Mesothelial cell of epicardium (in vitro differentiated cells): Measurements from ENCODE around the gene GDE1. TPM values are rescaled to one million over a fixed set of nuclear protein-coding genes. Genes with fewer than 3 reads are reported as not detected.

Experiments
- DNase-seq, 2 experiments: peaks; one replicate each; pipeline ENCODE4 v3.0.0; 2021; ENCODE audit warnings: low spot score in 2 of 2; ENCODE audit not compliant: unreplicated experiment in 2 of 2
- H3K27ac Mint-ChIP-seq: 2 replicates; pipeline ENCODE4 v1.8.0; 2021; ENCODE audit warnings: mixed read lengths
- H3K27me3 Mint-ChIP-seq: 2 replicates; pipeline ENCODE4 v1.8.0; 2021; ENCODE audit warnings: low read depth, mixed read lengths
- H3K36me3 Mint-ChIP-seq: 2 replicates; pipeline ENCODE4 v1.8.0; 2021; ENCODE audit warnings: mixed read lengths
- H3K4me1 Mint-ChIP-seq: 2 replicates; pipeline ENCODE4 v1.8.0; 2021; ENCODE audit warnings: mixed read lengths
- H3K4me3 Mint-ChIP-seq: 2 replicates; pipeline ENCODE4 v1.8.0; 2021; ENCODE audit warnings: mild to moderate bottlenecking, moderate library complexity, mixed read lengths
- H3K9me3 Mint-ChIP-seq: 2 replicates; pipeline ENCODE4 v1.8.0; 2021; ENCODE audit warnings: mixed read lengths
- total RNA-seq: library from RNA; stranded (reverse); gene quantifications from 3 replicates; pipeline ENCODE4 v1.2.1, GENCODE V29; 2021
- TF ChIP-seq, protein P1 (sequence below): fragments of 200-600 bp; sonication (generic); IDR thresholded peaks from one replicate; pipeline ENCODE4 v1.5.0; 2021; ENCODE audit warnings: antibody characterized with exemption; ENCODE audit not compliant: unreplicated experiment

Gene GDE1
- total RNA-seq, 1 donor from 2014 or later, result 42.7 TPM

GRCh38 chr16:19542138-19542821, 20.4 kb upstream of the GDE1 start:
- Mint-ChIP-seq H3K27ac (peak overlapping the region; percentile 71), H3K4me3 (no peak overlapping the region), H3K36me3 (peaks cover 31% of the 10 kb centered on the region), H3K9me3 (no peaks in the 10 kb centered on the region), H3K4me1 (peaks cover 15% of the 10 kb centered on the region), H3K27me3 (no peaks in the 10 kb centered on the region)
- TF ChIP-seq, protein P1, sequence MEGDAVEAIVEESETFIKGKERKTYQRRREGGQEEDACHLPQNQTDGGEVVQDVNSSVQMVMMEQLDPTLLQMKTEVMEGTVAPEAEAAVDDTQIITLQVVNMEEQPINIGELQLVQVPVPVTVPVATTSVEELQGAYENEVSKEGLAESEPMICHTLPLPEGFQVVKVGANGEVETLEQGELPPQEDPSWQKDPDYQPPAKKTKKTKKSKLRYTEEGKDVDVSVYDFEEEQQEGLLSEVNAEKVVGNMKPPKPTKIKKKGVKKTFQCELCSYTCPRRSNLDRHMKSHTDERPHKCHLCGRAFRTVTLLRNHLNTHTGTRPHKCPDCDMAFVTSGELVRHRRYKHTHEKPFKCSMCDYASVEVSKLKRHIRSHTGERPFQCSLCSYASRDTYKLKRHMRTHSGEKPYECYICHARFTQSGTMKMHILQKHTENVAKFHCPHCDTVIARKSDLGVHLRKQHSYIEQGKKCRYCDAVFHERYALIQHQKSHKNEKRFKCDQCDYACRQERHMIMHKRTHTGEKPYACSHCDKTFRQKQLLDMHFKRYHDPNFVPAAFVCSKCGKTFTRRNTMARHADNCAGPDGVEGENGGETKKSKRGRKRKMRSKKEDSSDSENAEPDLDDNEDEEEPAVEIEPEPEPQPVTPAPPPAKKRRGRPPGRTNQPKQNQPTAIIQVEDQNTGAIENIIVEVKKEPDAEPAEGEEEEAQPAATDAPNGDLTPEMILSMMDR, result no peak
- DNase-seq, result no peak

DNA sequence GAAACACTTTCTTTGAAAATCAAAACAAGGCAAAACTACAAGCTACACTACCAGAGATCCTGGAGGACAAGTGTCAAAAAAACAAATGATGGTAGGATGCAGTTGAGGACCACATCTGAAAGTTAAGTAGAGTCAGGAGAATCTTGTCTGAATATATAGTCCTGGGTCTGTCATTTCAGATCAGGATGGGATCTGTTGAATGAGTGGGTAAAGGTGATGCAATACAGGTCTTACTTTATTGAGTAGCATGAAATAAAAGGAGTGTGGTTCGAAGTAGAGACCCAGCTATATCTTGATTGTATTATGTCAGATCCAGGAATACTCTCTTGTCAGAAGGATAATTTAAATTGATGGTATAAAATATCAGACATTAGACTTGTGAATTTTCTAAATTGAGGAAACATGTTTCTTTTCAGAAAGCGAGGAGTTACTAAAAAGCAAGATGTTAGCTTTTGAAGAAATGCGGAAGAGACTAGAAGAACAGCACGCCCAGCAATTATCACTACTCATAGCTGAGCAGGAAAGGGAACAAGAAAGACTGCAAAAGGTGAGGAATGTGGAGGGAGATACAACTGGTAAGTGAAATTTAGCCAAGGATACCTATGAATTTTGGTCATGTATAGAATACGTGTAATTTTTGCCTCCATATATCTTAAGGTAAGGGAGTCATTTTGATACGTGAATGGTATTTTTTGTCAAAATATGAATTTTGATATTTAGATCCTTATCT, 18.5 kb upstream of the GDE1 start:
- no peak overlapping the region for H3K27ac Mint-ChIP-seq
- H3K36me3 Mint-ChIP-seq, result peaks cover 31% of the 10 kb centered on the region

DNA sequence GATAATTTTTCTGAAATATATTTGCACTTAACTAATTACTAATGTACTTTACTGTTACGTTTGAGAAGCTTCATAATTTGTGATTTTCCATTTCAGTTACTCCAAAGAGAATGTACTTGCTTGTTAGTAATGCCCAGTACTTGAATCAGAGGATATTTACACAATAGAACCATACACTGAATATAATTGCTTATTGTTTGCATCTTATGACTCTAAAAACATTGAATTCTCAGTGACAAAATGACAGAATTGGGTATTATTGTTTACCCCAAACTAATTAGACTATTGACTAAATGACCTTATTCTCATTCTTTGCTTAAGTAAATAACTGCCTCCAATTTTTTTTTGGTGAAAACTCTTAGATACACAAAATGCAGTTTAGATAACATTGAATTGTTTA, 10.7 kb upstream of the GDE1 start:
- no peaks in the 10 kb centered on the region for H3K9me3 Mint-ChIP-seq
- H3K36me3 Mint-ChIP-seq, result peaks cover 15% of the 10 kb centered on the region
- no peaks in the 10 kb centered on the region for H3K4me1 Mint-ChIP-seq
- no peak overlapping the region for H3K27ac Mint-ChIP-seq
- no peak for DNase-seq
- TF ChIP-seq, protein P1, result no peak
- H3K27me3 Mint-ChIP-seq, result no peaks in the 10 kb centered on the region
- no peak overlapping the region for H3K4me3 Mint-ChIP-seq

More for the DNA sequence above, 18.5 kb upstream of the GDE1 start:
- DNase-seq, result no peak
- no peaks in the 10 kb centered on the region for H3K27me3 Mint-ChIP-seq
- TF ChIP-seq, protein P1, result no peak
- peaks cover 15% of the 10 kb centered on the region for H3K4me1 Mint-ChIP-seq
- H3K9me3 Mint-ChIP-seq, result no peaks in the 10 kb centered on the region
- no peak overlapping the region for H3K4me3 Mint-ChIP-seq

DNA sequence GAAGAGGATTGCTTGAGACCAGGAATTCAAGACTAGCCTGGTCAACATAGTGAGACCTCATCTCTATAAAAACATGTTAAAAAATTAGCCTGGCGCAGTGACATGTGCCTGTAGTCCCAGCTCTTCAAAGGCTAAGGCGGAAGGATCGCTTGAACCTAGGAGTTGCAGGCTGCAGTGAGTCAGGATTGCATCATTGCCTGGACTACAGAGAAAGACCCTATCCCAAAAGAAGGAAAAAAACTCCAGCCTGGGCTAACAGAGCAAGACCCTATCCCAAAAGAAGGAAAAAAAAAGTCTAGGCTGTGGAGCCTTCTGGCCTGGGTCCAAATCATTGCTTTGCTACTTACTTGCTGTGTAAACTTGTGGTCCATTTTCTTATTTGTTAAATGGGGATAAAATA, 6.8 kb upstream of the GDE1 start:
- H3K4me3 Mint-ChIP-seq, result no peak overlapping the region
- H3K27me3 Mint-ChIP-seq, result no peaks in the 10 kb centered on the region
- no peak overlapping the region for H3K27ac Mint-ChIP-seq
- H3K9me3 Mint-ChIP-seq, result no peaks in the 10 kb centered on the region
- DNase-seq, result no peak
- peaks cover 11% of the 10 kb centered on the region for H3K36me3 Mint-ChIP-seq
- TF ChIP-seq, protein P1, result no peak
- H3K4me1 Mint-ChIP-seq, result peaks cover 13% of the 10 kb centered on the region

- H3K4me3 Mint-ChIP-seq, result no peak overlapping the region
- no peak for DNase-seq
- TF ChIP-seq, protein P1, result no peak
- peaks cover 17% of the 10 kb centered on the region for H3K4me1 Mint-ChIP-seq
- H3K27ac Mint-ChIP-seq, result no peak overlapping the region
- no peaks in the 10 kb centered on the region for H3K27me3 Mint-ChIP-seq
- H3K36me3 Mint-ChIP-seq, result peaks cover 5% of the 10 kb centered on the region
- no peaks in the 10 kb centered on the region for H3K9me3 Mint-ChIP-seq
These were observed 5.3 kb upstream of the GDE1 start for GRCh38 chr16:19527161-19527560.
